ENCODE results near the gene KCND2.

The KCND2 gene

DNA sequence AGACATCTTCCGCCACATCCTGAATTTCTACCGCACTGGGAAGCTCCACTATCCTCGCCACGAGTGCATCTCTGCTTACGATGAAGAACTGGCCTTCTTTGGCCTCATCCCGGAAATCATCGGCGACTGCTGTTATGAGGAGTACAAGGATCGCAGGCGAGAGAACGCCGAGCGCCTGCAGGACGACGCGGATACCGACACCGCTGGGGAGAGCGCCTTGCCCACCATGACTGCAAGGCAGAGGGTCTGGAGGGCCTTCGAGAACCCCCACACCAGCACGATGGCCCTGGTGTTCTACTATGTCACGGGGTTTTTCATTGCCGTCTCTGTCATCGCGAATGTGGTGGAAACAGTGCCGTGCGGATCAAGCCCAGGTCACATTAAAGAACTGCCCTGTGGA, 1.9 kb downstream of the KCND2 start:
- no peak overlapping the region for H3K4me3 ChIP-seq (ENCODE audit: low read length)
- TF ChIP-seq, protein P1, sequence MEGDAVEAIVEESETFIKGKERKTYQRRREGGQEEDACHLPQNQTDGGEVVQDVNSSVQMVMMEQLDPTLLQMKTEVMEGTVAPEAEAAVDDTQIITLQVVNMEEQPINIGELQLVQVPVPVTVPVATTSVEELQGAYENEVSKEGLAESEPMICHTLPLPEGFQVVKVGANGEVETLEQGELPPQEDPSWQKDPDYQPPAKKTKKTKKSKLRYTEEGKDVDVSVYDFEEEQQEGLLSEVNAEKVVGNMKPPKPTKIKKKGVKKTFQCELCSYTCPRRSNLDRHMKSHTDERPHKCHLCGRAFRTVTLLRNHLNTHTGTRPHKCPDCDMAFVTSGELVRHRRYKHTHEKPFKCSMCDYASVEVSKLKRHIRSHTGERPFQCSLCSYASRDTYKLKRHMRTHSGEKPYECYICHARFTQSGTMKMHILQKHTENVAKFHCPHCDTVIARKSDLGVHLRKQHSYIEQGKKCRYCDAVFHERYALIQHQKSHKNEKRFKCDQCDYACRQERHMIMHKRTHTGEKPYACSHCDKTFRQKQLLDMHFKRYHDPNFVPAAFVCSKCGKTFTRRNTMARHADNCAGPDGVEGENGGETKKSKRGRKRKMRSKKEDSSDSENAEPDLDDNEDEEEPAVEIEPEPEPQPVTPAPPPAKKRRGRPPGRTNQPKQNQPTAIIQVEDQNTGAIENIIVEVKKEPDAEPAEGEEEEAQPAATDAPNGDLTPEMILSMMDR (IDR thresholded peaks at IDR 0.05; ENCODE audit: insufficient read depth, low read depth, low read length, missing control alignments): no peak

DNA sequence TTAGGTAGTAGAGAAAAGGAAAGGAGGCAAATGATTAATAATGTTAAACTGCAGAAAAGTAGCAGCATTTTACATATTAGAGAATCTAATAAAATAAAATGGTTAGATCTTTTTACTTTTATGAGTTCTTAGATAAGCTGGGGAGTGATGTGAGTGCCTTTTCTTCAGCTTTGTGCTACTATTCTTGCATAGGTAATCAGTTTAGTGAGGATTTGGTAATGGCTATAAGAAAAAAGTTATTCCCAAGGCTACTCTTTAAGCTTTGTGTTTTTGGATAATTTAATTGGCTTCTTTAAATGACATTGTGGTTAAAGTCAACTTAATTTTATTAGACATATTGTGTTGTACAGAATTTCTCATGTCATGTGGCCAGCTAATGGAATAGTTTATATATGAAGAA, 3.7 kb downstream of the KCND2 start:
- no peak for DNase-seq (ENCODE audit: low read depth)
- H3K4me3 ChIP-seq (ENCODE audit: low read length): no peak overlapping the region
- TF ChIP-seq, protein P1 (IDR thresholded peaks at IDR 0.05; ENCODE audit: insufficient read depth, low read depth, low read length, missing control alignments): no peak

More for the DNA sequence above, 1.9 kb downstream of the KCND2 start:
- no peak for DNase-seq (ENCODE audit: low read depth)

DNA sequence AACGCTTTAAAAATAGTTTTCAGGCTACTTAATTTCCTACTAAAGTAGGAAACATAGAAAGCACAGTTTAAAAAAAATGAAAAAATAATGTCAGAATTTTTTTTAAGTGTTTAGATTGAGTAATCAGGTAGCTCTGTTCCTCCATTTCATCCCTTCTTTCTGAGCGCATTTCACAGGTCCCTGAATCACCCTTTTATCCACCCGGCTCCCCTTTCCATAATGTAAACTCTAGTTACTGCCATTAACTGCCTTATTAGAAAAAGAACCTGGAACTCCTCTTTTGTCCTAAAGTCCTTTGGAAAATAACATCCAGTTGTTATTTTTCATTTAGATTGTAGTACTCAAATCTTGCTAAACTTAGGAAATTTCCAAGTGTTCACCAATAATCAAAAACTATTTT, 5.8 kb downstream of the KCND2 start:
- no peak for DNase-seq (ENCODE audit: low read depth)
- TF ChIP-seq, protein P1 (IDR thresholded peaks at IDR 0.05; ENCODE audit: insufficient read depth, low read depth, low read length, missing control alignments): no peak

DNA sequence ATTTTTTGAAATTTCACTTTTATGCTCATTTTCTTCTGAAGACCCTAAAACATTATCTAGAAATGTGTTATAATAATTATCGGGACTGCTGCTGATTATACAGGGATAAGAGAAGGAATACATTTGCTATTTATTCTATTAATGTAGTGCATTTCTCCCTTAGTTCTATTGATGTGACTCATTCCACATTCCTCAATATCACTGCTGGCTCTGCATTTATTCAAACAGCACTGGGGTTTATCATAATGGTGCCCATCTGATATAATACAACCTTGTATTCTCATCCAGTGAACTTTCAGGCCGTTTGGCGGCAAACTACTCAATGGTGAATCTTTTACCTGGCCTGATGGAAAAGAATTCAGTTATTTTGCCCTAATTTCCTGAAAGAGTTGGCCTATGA, 7.8 kb downstream of the KCND2 start:
- DNase-seq (ENCODE audit: low read depth): no peak
- TF ChIP-seq, protein P1 (IDR thresholded peaks at IDR 0.05; ENCODE audit: insufficient read depth, low read depth, low read length, missing control alignments): no peak

More for the DNA sequence above, 5.8 kb downstream of the KCND2 start:
- no peak overlapping the region for H3K4me3 ChIP-seq (ENCODE audit: low read length)

GRCh38 chr7:120293027-120293426, 20.1 kb downstream of the KCND2 start:
- TF ChIP-seq, protein P1 (IDR thresholded peaks at IDR 0.05; ENCODE audit: insufficient read depth, low read depth, low read length, missing control alignments): no peak
- H3K4me3 ChIP-seq (ENCODE audit: low read length): no peak overlapping the region
- DNase-seq (ENCODE audit: low read depth): no peak

More for the DNA sequence above, 7.8 kb downstream of the KCND2 start:
- no peak overlapping the region for H3K4me3 ChIP-seq (ENCODE audit: low read length)

DNA sequence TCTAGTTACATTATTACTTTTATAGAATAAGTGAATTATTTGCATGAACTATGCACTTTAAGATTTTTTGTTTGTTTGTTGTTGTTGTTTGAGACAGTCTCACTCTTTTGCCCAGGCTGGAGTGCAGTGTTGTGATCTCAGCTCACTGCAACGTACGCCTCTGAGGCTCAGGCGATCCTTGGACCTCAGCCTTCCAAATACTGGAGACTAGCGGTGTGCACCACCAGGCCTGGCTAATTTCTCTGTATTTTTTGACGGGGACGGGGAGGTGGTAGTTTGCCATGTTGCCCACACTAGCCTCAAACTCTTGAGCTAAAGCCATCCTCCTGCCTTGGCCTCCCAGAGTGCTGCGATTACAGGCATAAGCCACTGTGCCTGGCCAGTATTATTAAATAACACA, 29.2 kb downstream of the KCND2 start:
- no peak overlapping the region for H3K4me3 ChIP-seq (ENCODE audit: low read length)
- TF ChIP-seq, protein P1 (IDR thresholded peaks at IDR 0.05; ENCODE audit: insufficient read depth, low read depth, low read length, missing control alignments): no peak
- DNase-seq (ENCODE audit: low read depth): no peak

DNA sequence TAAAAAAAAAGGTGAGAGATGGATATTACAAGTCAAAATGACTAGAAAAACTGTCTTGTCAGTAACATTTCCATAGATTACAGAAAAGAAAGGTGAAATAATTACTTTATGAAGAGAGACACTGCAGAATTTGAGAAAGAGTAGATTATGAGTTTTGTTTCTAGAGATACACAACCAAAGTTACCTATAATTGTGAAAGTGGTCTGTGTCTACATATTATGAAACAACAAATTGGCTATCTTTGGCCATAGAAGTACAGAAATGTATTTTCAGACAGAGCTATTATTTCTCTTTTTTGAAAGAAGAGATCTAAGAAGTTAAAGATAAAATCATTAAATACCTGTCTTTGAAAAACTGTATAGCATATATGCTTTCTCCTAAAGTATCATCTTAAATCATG, 30.1 kb downstream of the KCND2 start:
- no peak for DNase-seq (ENCODE audit: low read depth)
- TF ChIP-seq, protein P1 (IDR thresholded peaks at IDR 0.05; ENCODE audit: insufficient read depth, low read depth, low read length, missing control alignments): no peak
- no peak overlapping the region for H3K4me3 ChIP-seq (ENCODE audit: low read length)

All from epithelial cell of esophagus (primary cell).